Tibial artery (tissue), 4 donors: Measurements from ENCODE around the gene OR9A2.

Experiments
- DNase-seq, 2 donors: peaks; one replicate each; pipeline ENCODE4 v3.0.0-alpha.2; 2019
- H3K27ac ChIP-seq, 2 donors: fragments of 200-600 bp; sonication (generic) in 1 of 2; 1 replicate in 1 of 2; 2 replicates in 1 of 2; pipeline ENCODE4 v1.5.1; 2018 to 2019; ENCODE audit warnings: mild to moderate bottlenecking in 1 of 2
- H3K27me3 ChIP-seq, 2 donors: fragments of 200-600 bp; sonication (generic) in 1 of 2; one replicate each; pipeline versions ENCODE4 v1.5.1 to v1.6.0; 2016 to 2019
- H3K36me3 ChIP-seq, 3 donors: fragments of 200-600 bp; sonication (generic) in 2 of 3; one replicate each; pipeline ENCODE4 v1.5.1; 2016 to 2019; ENCODE audit warnings: mild to moderate bottlenecking in 2 of 3
- H3K4me1 ChIP-seq, 4 donors: fragments of 200-600 bp; sonication (generic) in 2 of 4; 1 replicate in 3 of 4; 2 replicates in 1 of 4; pipeline ENCODE4 v1.5.1; 2016 to 2019
- H3K4me3 ChIP-seq, 2 donors: fragments of 200-600 bp; sonication (generic) in 1 of 2; 1 replicate in 1 of 2; 2 replicates in 1 of 2; pipeline ENCODE4 v1.5.1; 2018 to 2019; ENCODE audit warnings: mild to moderate bottlenecking in 2 of 2
- H3K9me3 ChIP-seq, 3 donors: fragments of 200-600 bp; sonication (generic) in 1 of 3; one replicate each; pipeline ENCODE4 v1.5.1; 2016 to 2019
- CTCF ChIP-seq, 2 experiments: fragments of 200-600 bp in 1 of 2; fragments of 450-650 bp in 1 of 2; IDR thresholded peaks; one replicate each; pipeline ENCODE4 v1.5.1; 2017 to 2019; ENCODE audit warnings: antibody characterized with exemption in 2 of 2, mild to moderate bottlenecking in 1 of 2, moderate library complexity in 1 of 2
- intact Hi-C: fragments of 100-400 bp; cut with DNase I; formaldehyde crosslinking; loops from one replicate; pipeline ENCODE4 v1.15.0; 2023; ENCODE audit warnings: low total_unique reads

Gene OR9A2

GRCh38 chr7:143048827-143049226 is 21.9 kb upstream of the OR9A2 start:
- TF ChIP-seq CTCF (IDR thresholded peaks at IDR 0.05) = no peak

GRCh38 chr7:143047326-143047725 is 20.4 kb upstream of the OR9A2 start:
- intact Hi-C loops = no loop called here
- Histone ChIP-seq H3K9me3 (no peaks in the 10 kb centered on the region), H3K4me3 (no peak overlapping the region), H3K27me3 (no peaks in the 10 kb centered on the region), H3K27ac (no peak overlapping the region), H3K36me3 (no peaks in the 10 kb centered on the region), H3K4me1 (peaks cover 0 to 18% (median 6%) of the 10 kb centered on the region in 4 donors)
- no peak for DNase-seq
- TF ChIP-seq CTCF (IDR thresholded peaks at IDR 0.05) = no peak

More at GRCh38 chr7:143048827-143049226, 21.9 kb upstream of the OR9A2 start:
- Histone ChIP-seq H3K4me3 (no peak overlapping the region), H3K9me3 (no peaks in the 10 kb centered on the region), H3K27me3 (no peaks in the 10 kb centered on the region), H3K36me3 (no peaks in the 10 kb centered on the region), H3K4me1 (peaks cover 0 to 18% (median 6%) of the 10 kb centered on the region in 4 donors), H3K27ac (no peak overlapping the region)
- DNase-seq = no peak
- intact Hi-C loops = no loop called here

DNA sequence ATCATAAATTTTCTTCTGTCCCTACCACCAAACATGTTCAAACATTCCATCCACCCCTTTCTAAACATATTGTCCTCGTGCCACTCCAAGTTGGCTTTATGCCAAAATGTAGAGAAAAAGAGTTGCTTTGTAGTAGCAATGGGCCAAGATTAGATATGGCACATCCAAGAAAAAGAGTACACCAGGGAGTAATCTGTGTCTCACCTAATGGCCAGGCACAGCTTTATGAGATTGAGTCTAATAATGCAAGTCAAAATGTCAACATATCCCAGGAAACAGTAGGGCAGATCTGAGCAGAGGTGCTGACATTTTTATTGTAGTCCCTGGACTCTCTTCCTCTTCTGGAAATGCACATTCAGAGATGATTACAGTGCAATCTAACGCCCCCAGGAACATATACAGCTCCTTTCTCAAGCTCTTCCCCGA is 19.5 kb upstream of the OR9A2 start:
- H3K9me3 ChIP-seq = no peaks in the 10 kb centered on the region
- H3K27me3 ChIP-seq = no peaks in the 10 kb centered on the region
- no peak overlapping the region for H3K27ac ChIP-seq
- DNase-seq = no peak
- H3K36me3 ChIP-seq = no peaks in the 10 kb centered on the region
- H3K4me1 ChIP-seq = peaks cover 0 to 18% (median 6%) of the 10 kb centered on the region in 4 donors
- no peak for TF ChIP-seq CTCF (IDR thresholded peaks at IDR 0.05)
- intact Hi-C loops = no loop called here
- H3K4me3 ChIP-seq = no peak overlapping the region

DNA sequence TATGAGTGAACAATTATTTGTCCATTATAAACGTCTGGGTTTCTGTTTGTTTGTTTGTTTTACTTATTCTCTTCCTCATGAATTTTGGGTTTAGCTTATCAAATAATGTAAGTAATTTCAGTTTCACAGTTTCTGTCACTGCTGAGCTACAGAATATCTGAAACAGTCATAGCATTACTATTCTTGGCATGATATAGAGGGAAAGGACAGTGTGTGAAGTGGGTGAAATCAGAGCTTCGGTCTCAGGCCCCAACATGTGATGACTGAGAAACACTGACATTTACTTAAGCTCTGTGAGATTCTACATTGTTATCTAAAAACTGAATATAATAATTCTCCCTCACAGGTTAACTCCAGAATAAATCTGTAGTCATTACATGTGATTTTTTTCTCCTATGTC is 16.5 kb upstream of the OR9A2 start:
- Histone ChIP-seq H3K27me3 (no peaks in the 10 kb centered on the region), H3K36me3 (no peaks in the 10 kb centered on the region), H3K27ac (no peak overlapping the region), H3K4me1 (peaks cover 0 to 6% (median 3%) of the 10 kb centered on the region in 4 donors), H3K4me3 (no peak overlapping the region), H3K9me3 (no peaks in the 10 kb centered on the region)
- no peak for TF ChIP-seq CTCF (IDR thresholded peaks at IDR 0.05)
- no peak for DNase-seq
- intact Hi-C loops = no loop called here

DNA sequence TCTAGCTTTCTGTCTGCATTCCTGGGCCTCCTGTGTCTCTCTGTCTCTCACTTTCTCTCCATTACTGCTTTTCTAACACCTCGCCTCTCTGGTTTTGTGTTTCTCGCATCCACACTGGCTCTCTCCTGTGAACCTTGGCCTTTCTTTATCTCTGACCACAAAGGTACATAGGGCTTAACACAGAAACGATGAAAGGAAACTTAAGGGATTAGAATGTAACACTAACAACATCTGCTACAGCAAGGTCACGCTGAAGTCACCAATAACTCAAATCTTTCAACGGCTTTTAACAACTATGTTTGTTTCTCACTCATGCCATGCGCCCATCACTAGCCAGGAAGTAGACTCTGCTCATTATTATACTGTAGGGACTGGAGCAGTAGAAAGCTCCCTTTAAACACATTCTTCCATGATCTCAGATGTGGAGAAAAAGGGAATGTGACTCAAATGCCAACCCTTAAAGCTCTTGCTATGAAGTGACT is 15.9 kb upstream of the OR9A2 start:
- Histone ChIP-seq H3K9me3 (no peaks in the 10 kb centered on the region), H3K27ac (no peak overlapping the region), H3K36me3 (no peaks in the 10 kb centered on the region), H3K4me1 (peaks cover 0 to 6% (median 3%) of the 10 kb centered on the region in 4 donors), H3K4me3 (no peak overlapping the region), H3K27me3 (no peaks in the 10 kb centered on the region)
- intact Hi-C loops = no loop called here
- DNase-seq = no peak
- no peak for TF ChIP-seq CTCF (IDR thresholded peaks at IDR 0.05)
